HCT116 (cell line): Measurements from ENCODE around the gene PCDHGC4.

Source experiments
- CEBPB ChIP-seq: IDR thresholded peaks from 2 replicates; pipeline ENCODE4 v1.6.1; 2012; ENCODE audit warnings: low read depth
- EGR1 ChIP-seq: IDR thresholded peaks from 2 replicates; pipeline ENCODE4 v1.6.1; 2012; ENCODE audit warnings: low read depth
- EZH2phosphoT487 ChIP-seq: fragments of 200-600 bp; IDR thresholded peaks from 2 replicates; pipeline ENCODE4 v1.6.1; 2018; ENCODE audit warnings: antibody characterized with exemption, borderline replicate concordance
- POLR2A ChIP-seq: IDR thresholded peaks from 2 replicates; pipeline ENCODE4 v1.7.0; 2011; ENCODE audit warnings: borderline replicate concordance; ENCODE audit not compliant: insufficient read depth, insufficient read length; ENCODE audit errors: extremely low read depth
- POLR2AphosphoS5 ChIP-seq: IDR thresholded peaks from 2 replicates; pipeline ENCODE4 v1.6.1; 2011; ENCODE audit warnings: mild to moderate bottlenecking, low read depth, low read length, moderate library complexity
- SRF ChIP-seq: IDR thresholded peaks from 2 replicates; pipeline ENCODE4 v1.6.1; 2012; ENCODE audit warnings: low read depth
- TCF7L2 ChIP-seq: IDR thresholded peaks from 2 replicates; pipeline ENCODE4 v1.7.0; 2011; ENCODE audit warnings: borderline replicate concordance, inconsistent platforms; ENCODE audit not compliant: insufficient read depth, insufficient read length; ENCODE audit errors: extremely low read depth
- YY1 ChIP-seq: IDR thresholded peaks from 2 replicates; pipeline ENCODE4 v1.6.1; 2011; ENCODE audit warnings: low read length, low read depth, moderate library complexity, mild to moderate bottlenecking; ENCODE audit not compliant: insufficient replicate concordance; ENCODE audit errors: extremely low read depth
- ZFX ChIP-seq: fragments of 450-650 bp; IDR thresholded peaks from 2 replicates; pipeline ENCODE4 v1.6.1; 2017
- ZNF274 ChIP-seq: fragments of 200-500 bp; sonication (Bioruptor generic); IDR thresholded peaks from 2 replicates; pipeline ENCODE4 v1.6.1; 2014; ENCODE audit warnings: mild to moderate bottlenecking, low read depth, low read length, inconsistent platforms
- TF ChIP-seq, protein P1 (sequence below), 3 experiments: fragments of 200-600 bp in 1 of 3; sonication (generic) in 1 of 3; IDR thresholded peaks in 2 of 3; conservative IDR thresholded peaks in 1 of 3; 2 replicates each; pipeline ENCODE4 v1.5.1; 2012 to 2017; ENCODE audit warnings: low read depth in 2 of 3, low read length in 2 of 3, antibody characterized with exemption in 1 of 3, borderline replicate concordance in 1 of 3, control low read depth in 1 of 3, mild to moderate bottlenecking in 1 of 3, mixed read lengths in 1 of 3, mixed run types in 1 of 3, moderate library complexity in 1 of 3; ENCODE audit not compliant: insufficient read depth in 1 of 3
- TF ChIP-seq, protein P2 (sequence below): IDR thresholded peaks from 2 replicates; pipeline ENCODE4 v1.6.1; 2012
- TF ChIP-seq, protein P3 (sequence below): IDR thresholded peaks from 2 replicates; pipeline ENCODE4 v1.6.1; 2011; ENCODE audit warnings: mild to moderate bottlenecking, low read length, moderate library complexity; ENCODE audit not compliant: insufficient replicate concordance; ENCODE audit errors: extremely low read depth
- TF ChIP-seq, protein P4 (sequence below): IDR thresholded peaks from 2 replicates; pipeline ENCODE4 v1.6.1; 2012; ENCODE audit warnings: low read depth

DNA sequence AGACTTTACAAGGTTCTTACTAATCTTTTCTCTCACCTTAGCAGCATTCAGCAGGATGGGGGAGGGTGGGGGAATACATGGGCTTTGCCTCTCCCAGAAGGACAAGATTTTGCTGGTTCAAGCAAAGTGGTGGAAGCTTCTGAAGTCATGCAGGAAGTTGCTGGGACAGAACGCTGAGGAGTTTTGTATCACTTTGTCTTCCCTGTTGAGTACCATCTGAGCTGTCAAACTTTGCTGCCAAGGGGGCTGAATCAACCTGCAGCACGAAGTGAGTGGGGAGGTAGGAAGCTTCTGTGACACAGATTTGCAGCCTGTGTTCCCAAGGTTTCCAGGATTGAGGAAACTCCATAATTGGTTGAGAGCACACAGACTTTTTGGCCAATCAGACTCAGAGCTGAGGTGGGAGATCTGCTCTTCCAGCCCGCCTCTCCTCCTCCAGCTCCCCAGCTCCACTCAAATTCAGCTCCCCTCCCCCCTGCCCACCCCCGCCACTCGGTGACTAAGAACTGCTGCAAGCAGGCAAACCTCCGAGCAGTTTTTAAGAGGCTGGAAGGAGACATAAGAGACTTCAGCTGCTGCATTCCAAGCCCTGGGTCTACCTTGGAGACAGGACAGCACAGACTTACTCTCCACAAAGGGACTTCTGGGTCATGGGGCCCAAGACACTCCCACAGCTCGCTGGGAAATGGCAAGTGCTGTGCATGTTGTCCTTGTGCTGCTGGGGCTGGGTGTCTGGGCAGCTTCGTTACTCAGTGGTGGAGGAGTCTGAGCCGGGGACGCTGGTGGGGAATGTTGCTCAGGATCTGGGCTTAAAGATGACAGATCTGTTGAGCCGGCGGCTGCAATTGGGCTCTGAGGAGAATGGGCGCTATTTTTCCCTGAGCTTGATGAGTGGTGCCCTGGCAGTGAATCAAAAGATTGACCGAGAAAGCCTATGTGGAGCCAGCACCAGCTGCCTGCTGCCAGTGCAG is 4.0 kb downstream of the PCDHGC4 start, which contains the start of gene PCDHGC5:
- TF ChIP-seq CEBPB (no peak), TCF7L2 (no peak), EGR1 (no peak), ZFX (no peak), EZH2phosphoT487 (no peak), POLR2AphosphoS5 (no peak), POLR2A (no peak), ZNF274 (no peak), SRF (no peak), YY1 (no peak)
- TF ChIP-seq, protein P1, sequence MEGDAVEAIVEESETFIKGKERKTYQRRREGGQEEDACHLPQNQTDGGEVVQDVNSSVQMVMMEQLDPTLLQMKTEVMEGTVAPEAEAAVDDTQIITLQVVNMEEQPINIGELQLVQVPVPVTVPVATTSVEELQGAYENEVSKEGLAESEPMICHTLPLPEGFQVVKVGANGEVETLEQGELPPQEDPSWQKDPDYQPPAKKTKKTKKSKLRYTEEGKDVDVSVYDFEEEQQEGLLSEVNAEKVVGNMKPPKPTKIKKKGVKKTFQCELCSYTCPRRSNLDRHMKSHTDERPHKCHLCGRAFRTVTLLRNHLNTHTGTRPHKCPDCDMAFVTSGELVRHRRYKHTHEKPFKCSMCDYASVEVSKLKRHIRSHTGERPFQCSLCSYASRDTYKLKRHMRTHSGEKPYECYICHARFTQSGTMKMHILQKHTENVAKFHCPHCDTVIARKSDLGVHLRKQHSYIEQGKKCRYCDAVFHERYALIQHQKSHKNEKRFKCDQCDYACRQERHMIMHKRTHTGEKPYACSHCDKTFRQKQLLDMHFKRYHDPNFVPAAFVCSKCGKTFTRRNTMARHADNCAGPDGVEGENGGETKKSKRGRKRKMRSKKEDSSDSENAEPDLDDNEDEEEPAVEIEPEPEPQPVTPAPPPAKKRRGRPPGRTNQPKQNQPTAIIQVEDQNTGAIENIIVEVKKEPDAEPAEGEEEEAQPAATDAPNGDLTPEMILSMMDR (IDR thresholded peaks at IDR 0.05 in 2 of 3, conservative IDR thresholded peaks at IDR 0.05 in 1 of 3; ENCODE audit: borderline replicate concordance in 1 of 3, insufficient read depth in 1 of 3, low read depth in 2 of 3, low read length in 2 of 3), result no peak
- TF ChIP-seq, protein P2, sequence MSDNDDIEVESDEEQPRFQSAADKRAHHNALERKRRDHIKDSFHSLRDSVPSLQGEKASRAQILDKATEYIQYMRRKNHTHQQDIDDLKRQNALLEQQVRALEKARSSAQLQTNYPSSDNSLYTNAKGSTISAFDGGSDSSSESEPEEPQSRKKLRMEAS, result no peak
- TF ChIP-seq, protein P3, sequence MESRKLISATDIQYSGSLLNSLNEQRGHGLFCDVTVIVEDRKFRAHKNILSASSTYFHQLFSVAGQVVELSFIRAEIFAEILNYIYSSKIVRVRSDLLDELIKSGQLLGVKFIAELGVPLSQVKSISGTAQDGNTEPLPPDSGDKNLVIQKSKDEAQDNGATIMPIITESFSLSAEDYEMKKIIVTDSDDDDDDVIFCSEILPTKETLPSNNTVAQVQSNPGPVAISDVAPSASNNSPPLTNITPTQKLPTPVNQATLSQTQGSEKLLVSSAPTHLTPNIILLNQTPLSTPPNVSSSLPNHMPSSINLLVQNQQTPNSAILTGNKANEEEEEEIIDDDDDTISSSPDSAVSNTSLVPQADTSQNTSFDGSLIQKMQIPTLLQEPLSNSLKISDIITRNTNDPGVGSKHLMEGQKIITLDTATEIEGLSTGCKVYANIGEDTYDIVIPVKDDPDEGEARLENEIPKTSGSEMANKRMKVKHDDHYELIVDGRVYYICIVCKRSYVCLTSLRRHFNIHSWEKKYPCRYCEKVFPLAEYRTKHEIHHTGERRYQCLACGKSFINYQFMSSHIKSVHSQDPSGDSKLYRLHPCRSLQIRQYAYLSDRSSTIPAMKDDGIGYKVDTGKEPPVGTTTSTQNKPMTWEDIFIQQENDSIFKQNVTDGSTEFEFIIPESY, result no peak
- TF ChIP-seq, protein P4, sequence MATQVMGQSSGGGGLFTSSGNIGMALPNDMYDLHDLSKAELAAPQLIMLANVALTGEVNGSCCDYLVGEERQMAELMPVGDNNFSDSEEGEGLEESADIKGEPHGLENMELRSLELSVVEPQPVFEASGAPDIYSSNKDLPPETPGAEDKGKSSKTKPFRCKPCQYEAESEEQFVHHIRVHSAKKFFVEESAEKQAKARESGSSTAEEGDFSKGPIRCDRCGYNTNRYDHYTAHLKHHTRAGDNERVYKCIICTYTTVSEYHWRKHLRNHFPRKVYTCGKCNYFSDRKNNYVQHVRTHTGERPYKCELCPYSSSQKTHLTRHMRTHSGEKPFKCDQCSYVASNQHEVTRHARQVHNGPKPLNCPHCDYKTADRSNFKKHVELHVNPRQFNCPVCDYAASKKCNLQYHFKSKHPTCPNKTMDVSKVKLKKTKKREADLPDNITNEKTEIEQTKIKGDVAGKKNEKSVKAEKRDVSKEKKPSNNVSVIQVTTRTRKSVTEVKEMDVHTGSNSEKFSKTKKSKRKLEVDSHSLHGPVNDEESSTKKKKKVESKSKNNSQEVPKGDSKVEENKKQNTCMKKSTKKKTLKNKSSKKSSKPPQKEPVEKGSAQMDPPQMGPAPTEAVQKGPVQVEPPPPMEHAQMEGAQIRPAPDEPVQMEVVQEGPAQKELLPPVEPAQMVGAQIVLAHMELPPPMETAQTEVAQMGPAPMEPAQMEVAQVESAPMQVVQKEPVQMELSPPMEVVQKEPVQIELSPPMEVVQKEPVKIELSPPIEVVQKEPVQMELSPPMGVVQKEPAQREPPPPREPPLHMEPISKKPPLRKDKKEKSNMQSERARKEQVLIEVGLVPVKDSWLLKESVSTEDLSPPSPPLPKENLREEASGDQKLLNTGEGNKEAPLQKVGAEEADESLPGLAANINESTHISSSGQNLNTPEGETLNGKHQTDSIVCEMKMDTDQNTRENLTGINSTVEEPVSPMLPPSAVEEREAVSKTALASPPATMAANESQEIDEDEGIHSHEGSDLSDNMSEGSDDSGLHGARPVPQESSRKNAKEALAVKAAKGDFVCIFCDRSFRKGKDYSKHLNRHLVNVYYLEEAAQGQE, result no peak
